HepG2 (cell line): ENCODE data around the gene PAK3. TPM values are rescaled to one million over a fixed set of nuclear protein-coding genes. Genes with fewer than 3 reads are reported as not detected.
A peak's percentile ranks its signal among the peaks of the same experiment; 100 is the strongest.

Experiments used
- ATAC-seq: fragments of 200-7000 bp; cut with Tn5 transposase; 3 replicates; pipeline ENCODE4 v1.9.1; 2020; ENCODE audit warnings: mild to moderate bottlenecking, moderate library complexity
- BruUV-seq: library from RNA; stranded (reverse); fragments of 400-500 nt; replicated peaks from 2 replicates; lab custom pipeline; 2021; lab: Mats Ljungman, UMichigan
- CTCF ChIA-PET: fragments of 300-600 bp; formaldehyde crosslinking; extraction: SDS; loops from one replicate; lab custom pipeline; 2021; ENCODE audit warnings: low total read pairs, inconsistent platforms, low intra/inter-chr PET ratio; lab: Yijun Ruan, JAX
- POLR2A ChIA-PET: fragments of 350-600 bp; sonication (Branson Sonifier 250); formaldehyde crosslinking; loops from one replicate; lab custom pipeline; 2020; ENCODE audit warnings: antibody characterized with exemption, inconsistent platforms; lab: Yijun Ruan, JAX
- DNase-seq: peaks from one replicate; pipeline ENCODE4 v3.0.0-alpha.2; 2015; ENCODE audit warnings: low spot score
- FAIRE-seq: peaks from 3 replicates; lab custom pipeline; 2011; peaks lifted over from hg19 to GRCh38; lab: Jason Lieb, UNC
- H2AFZ ChIP-seq: one replicate; pipeline ENCODE4 v1.6.1; 2011; ENCODE audit warnings: low read length, inconsistent platforms
- H3K27ac ChIP-seq: fragments of 300-600 bp; 3 replicates; pipeline ENCODE4 v1.8.0; 2011; ENCODE audit warnings: mixed run types, mild to moderate bottlenecking, mixed read lengths, low read length, inconsistent platforms; ENCODE audit not compliant: insufficient read depth; ENCODE audit errors: extremely low read length
- H3K27me3 ChIP-seq, 2 experiments: fragments of 200-600 bp in 1 of 2; 2 replicates in 1 of 2; 3 replicates in 1 of 2; pipeline versions ENCODE4 v1.6.0 to v1.8.0; 2011; ENCODE audit warnings: low read length in 2 of 2, mild to moderate bottlenecking in 2 of 2, moderate library complexity in 2 of 2, inconsistent platforms in 1 of 2; ENCODE audit not compliant: insufficient read depth in 2 of 2, control insufficient read depth in 1 of 2
- H3K36me3 ChIP-seq, 2 experiments: fragments of 200-600 bp in 1 of 2; replicated peaks in 1 of 2; 2 replicates in 1 of 2; 3 replicates in 1 of 2; pipeline versions ENCODE4 v1.5.1 to v1.8.0; 2011; ENCODE audit warnings: low read length in 2 of 2, inconsistent platforms in 1 of 2; ENCODE audit not compliant: insufficient read depth in 2 of 2, control insufficient read depth in 1 of 2
- H3K4me1 ChIP-seq: 2 replicates; pipeline ENCODE4 v1.5.1; 2012; ENCODE audit warnings: low read length, inconsistent platforms; ENCODE audit not compliant: insufficient read depth
- H3K4me2 ChIP-seq: 2 replicates; pipeline ENCODE4 v1.6.0; 2011; ENCODE audit warnings: low read depth, low read length, inconsistent platforms
- H3K4me3 ChIP-seq, 3 experiments: fragments of 200-600 bp in 1 of 3; sonication (generic), shearing (Covaris generic) in 1 of 3; replicated peaks in 1 of 3; 2 replicates each; pipeline ENCODE4 v1.5.1; 2011 to 2016; ENCODE audit warnings: low read length in 3 of 3, inconsistent platforms in 2 of 3, low read depth in 2 of 3, mild to moderate bottlenecking in 2 of 3, control low read depth in 1 of 3, mixed read lengths in 1 of 3; ENCODE audit not compliant: insufficient read depth in 1 of 3
- H3K79me2 ChIP-seq: one replicate; pipeline ENCODE4 v1.6.1; 2011; ENCODE audit warnings: low read length, inconsistent platforms; ENCODE audit not compliant: insufficient read depth
- H3K9ac ChIP-seq: 2 replicates; pipeline ENCODE4 v1.6.0; 2011; ENCODE audit warnings: mild to moderate bottlenecking, low read depth, low read length, inconsistent platforms; ENCODE audit not compliant: insufficient read depth
- H3K9me3 ChIP-seq: 2 replicates; pipeline ENCODE4 v1.5.1; 2012; ENCODE audit warnings: mild to moderate bottlenecking, low read length
- H4K20me1 ChIP-seq: 2 replicates; pipeline ENCODE4 v1.6.0; 2011; ENCODE audit warnings: inconsistent platforms, mild to moderate bottlenecking, low read length, moderate library complexity; ENCODE audit not compliant: insufficient read depth
- CC2D1A ChIP-seq: sonication (generic); formaldehyde crosslinking; IDR thresholded peaks from 2 replicates; pipeline ENCODE4 v1.8.1; 2023; ENCODE audit warnings: mild to moderate bottlenecking, missing genetic modification reagents
- DMAP1 ChIP-seq: IDR thresholded peaks from 2 replicates; pipeline ENCODE4 v1.6.1; 2016
- HNRNPUL1 ChIP-seq: fragments of 200-400 bp; formaldehyde crosslinking; IDR thresholded peaks from 2 replicates; pipeline ENCODE4 v1.6.1; 2017; ENCODE audit warnings: low read depth, mild to moderate bottlenecking, low read length, moderate library complexity
- NFE2L2 ChIP-seq: fragments of 150-350 bp; IDR thresholded peaks from 2 replicates; pipeline ENCODE4 v1.6.1; 2014; ENCODE audit warnings: low read length
- NFIC ChIP-seq: IDR thresholded peaks from 2 replicates; pipeline ENCODE4 v1.6.1; 2012; ENCODE audit warnings: mild to moderate bottlenecking, low read length, inconsistent platforms
- ZFAT ChIP-seq: sonication (generic); formaldehyde crosslinking; conservative IDR thresholded peaks from 2 replicates; pipeline ENCODE4 v1.8.1; 2023; ENCODE audit warnings: missing genetic modification reagents, inconsistent platforms
- ZNF773 ChIP-seq: sonication (generic); formaldehyde crosslinking; IDR thresholded peaks from 2 replicates; pipeline ENCODE4 v1.4.0; 2020; ENCODE audit warnings: missing genetic modification reagents, borderline replicate concordance
- ZNF816 ChIP-seq: sonication (generic); formaldehyde crosslinking; IDR thresholded peaks from 2 replicates; pipeline ENCODE4 v1.8.0; 2022; ENCODE audit warnings: missing genetic modification reagents, mild to moderate bottlenecking, borderline replicate concordance
- WGBS: methylation state at CpG from one replicate; pipeline ENCODE4 v1.1.6; 2017; ENCODE audit warnings: low lambda C conversion rate; 5-methylcytosine and 5-hydroxymethylcytosine counted together
- in situ Hi-C: cut with HindIII; loops from 2 replicates; pipeline ENCODE4 v1.10.0; 2017; ENCODE audit warnings: low pct_unique_long_range_greater_than_20kb; ENCODE audit not compliant: extremely low pct_ligation_motif_present
- intact Hi-C: fragments of 100-400 bp; cut with micrococcal nuclease; formaldehyde crosslinking; loops from one replicate; pipeline ENCODE4 v1.10.0; 2022; ENCODE audit not compliant: unreplicated experiment
- polyA plus RNA-seq, 8 experiments: library from polyadenylated mRNA; depleted of rRNA in 3 of 8; stranded (reverse) in 7 of 8; unstranded in 1 of 8; fragments of >200 nt; fragmentation: Illumina TruSeq in 4 of 8; extraction: Trizol in 4 of 8; gene quantifications; 2 replicates each; pipeline versions ENCODE4 v1.2.1 to v1.2.3, GENCODE V29; 2011 to 2016; ENCODE audit warnings: low read depth in 4 of 8, missing spikeins in 1 of 8, mixed read lengths in 1 of 8; ENCODE audit not compliant: insufficient read depth in 1 of 8
- total RNA-seq, 5 experiments: library from RNA; depleted of rRNA; stranded (reverse); fragments of >200 nt; fragmentation: Illumina TruSeq; extraction: Trizol; gene quantifications; 2 replicates each; pipeline ENCODE4 v1.2.3, GENCODE V29; 2016; ENCODE audit warnings: low read depth in 1 of 5

The PAK3 gene
- total and polyA plus RNA-seq, 2 of the 13 experiments (the other 11 are each of a cell fraction or from before 2014, with no cell fraction given), result not detected

- intact Hi-C loops, result no loop called here
- ATAC-seq (no peak), FAIRE-seq (no peak), DNase-seq (no peak)
- H3K27me3 ChIP-seq, result no peaks in the 10 kb centered on the region
- H3K4me3 ChIP-seq, result no peak overlapping the region
- no peak overlapping the region for H2AFZ ChIP-seq
- H3K4me1 ChIP-seq, result no peaks in the 10 kb centered on the region
- no peak overlapping the region for H3K4me2 ChIP-seq
- ChIA-PET CTCF (no interaction called here), POLR2A (no interaction called here)
- no peak for TF ChIP-seq ZNF816
- TF ChIP-seq DMAP1 (CRISPR knock-in tag), result no peak
- no peak for TF ChIP-seq CC2D1A (CRISPR knock-in tag)
- TF ChIP-seq ZFAT (CRISPR knock-in tag), result no peak
- no peak for TF ChIP-seq ZNF773 (CRISPR knock-in tag)
- TF ChIP-seq NFIC, result no peak
- no peak overlapping the region for H3K9ac ChIP-seq
- H3K79me2 ChIP-seq, result no peaks in the 10 kb centered on the region
- 0% methylated on average over 2 of the region's 2 CpGs for WGBS
- no peak overlapping the region for H3K27ac ChIP-seq
- in situ Hi-C loops, result loop anchor here (25.0 kb wide), 1 partner anchor 268 kb away; no protein-coding TSS in a partner anchor
- no peaks in the 10 kb centered on the region for H3K9me3 ChIP-seq
- BruUV-seq, result no TSS peak
- H3K36me3 ChIP-seq, result no peaks in the 10 kb centered on the region
- no peaks in the 10 kb centered on the region for H4K20me1 ChIP-seq
Observed at GRCh38 chrX:111169141-111169540, 73.2 kb downstream of the PAK3 start.

DNA sequence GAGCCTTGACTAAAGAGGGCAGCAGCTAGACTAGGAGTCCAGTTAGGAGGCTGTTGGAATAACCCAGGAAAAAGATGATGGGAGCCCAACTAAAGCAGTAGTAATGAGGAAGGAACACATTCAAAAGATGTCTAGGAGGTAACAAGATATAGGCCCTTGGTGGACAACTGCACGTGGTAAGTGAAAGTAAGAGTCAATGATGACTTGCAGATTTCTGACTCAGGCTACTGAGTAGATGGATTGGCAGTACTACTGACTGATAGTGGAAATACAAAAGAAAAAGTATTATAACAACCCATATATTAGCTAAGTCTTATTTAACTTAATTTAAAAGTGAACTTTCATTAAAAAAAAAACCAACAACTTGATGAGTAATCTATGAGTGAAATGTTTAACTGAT lies 74.0 kb downstream of the PAK3 start:
- FAIRE-seq (no peak), ATAC-seq (no peak), DNase-seq (no peak)
- 18% methylated on average over 1 of the region's 1 CpG for WGBS
- H4K20me1 ChIP-seq, result no peaks in the 10 kb centered on the region
- H3K4me2 ChIP-seq, result no peak overlapping the region
- TF ChIP-seq HNRNPUL1, result no peak
- TF ChIP-seq NFE2L2, result peak; percentile 52
- no peak overlapping the region for H3K4me3 ChIP-seq
- no peaks in the 10 kb centered on the region for H3K27me3 ChIP-seq
- ChIA-PET CTCF (no interaction called here), POLR2A (no interaction called here)
- no peaks in the 10 kb centered on the region for H3K4me1 ChIP-seq
- H3K79me2 ChIP-seq, result no peaks in the 10 kb centered on the region
- in situ Hi-C loops, result loop anchor here (25.0 kb wide), 1 partner anchor 267 kb away; no protein-coding TSS in a partner anchor
- no peak overlapping the region for H2AFZ ChIP-seq
- H3K27ac ChIP-seq, result no peak overlapping the region
- H3K9me3 ChIP-seq, result no peaks in the 10 kb centered on the region
- H3K9ac ChIP-seq, result no peak overlapping the region
- intact Hi-C loops, result no loop called here
- no TSS peak for BruUV-seq
- no peaks in the 10 kb centered on the region for H3K36me3 ChIP-seq
